Neuronal stem cell (in vitro differentiated cells): ENCODE measurements around the gene POU4F2.
"Not testable (repeated sequence)": the region's sequence is repeated elsewhere in the genome, so short reads cannot be mapped to it uniquely, and the experiment has no call there.

ENCODE experiments used
- DNase-seq: peaks from one replicate; pipeline ENCODE4 v3.0.0-alpha.2; 2013; ENCODE audit warnings: low spot score
- H2AFZ ChIP-seq: one replicate; pipeline ENCODE4 v1.6.1; 2013; ENCODE audit warnings: mild to moderate bottlenecking, low read length, inconsistent platforms
- H2AK5ac ChIP-seq: 2 replicates; pipeline ENCODE4 v1.6.1; 2013; ENCODE audit warnings: low read depth, mild to moderate bottlenecking, inconsistent platforms, low read length, moderate library complexity, mixed read lengths
- H2BK120ac ChIP-seq: 2 replicates; pipeline ENCODE4 v1.6.1; 2013; ENCODE audit warnings: low read depth, mild to moderate bottlenecking, inconsistent platforms, low read length, moderate library complexity, mixed read lengths
- H2BK12ac ChIP-seq: one replicate; pipeline ENCODE4 v1.6.1; 2013; ENCODE audit warnings: low read length, inconsistent platforms
- H2BK15ac ChIP-seq: 2 replicates; pipeline ENCODE4 v1.6.1; 2013; ENCODE audit warnings: mild to moderate bottlenecking, low read length, inconsistent platforms, mixed read lengths
- H2BK5ac ChIP-seq: one replicate; pipeline ENCODE4 v1.6.1; 2013; ENCODE audit warnings: inconsistent platforms, mild to moderate bottlenecking, low read length, moderate library complexity
- H3K14ac ChIP-seq: one replicate; pipeline ENCODE4 v1.6.1; 2013; ENCODE audit warnings: low read length, inconsistent platforms
- H3K18ac ChIP-seq: 2 replicates; pipeline ENCODE4 v1.6.1; 2013; ENCODE audit warnings: low read length, inconsistent platforms
- H3K23ac ChIP-seq: 2 replicates; pipeline ENCODE4 v1.6.1; 2013; ENCODE audit warnings: low read depth, mild to moderate bottlenecking, mixed read lengths, low read length, inconsistent platforms; ENCODE audit not compliant: poor library complexity
- H3K27ac ChIP-seq: replicated peaks from 3 replicates; pipeline ENCODE4 v1.5.1; 2013; ENCODE audit warnings: low read length, inconsistent platforms
- H3K27me3 ChIP-seq, 3 experiments: 2 replicates each; pipeline ENCODE4 v1.6.1; 2013; ENCODE audit warnings: low read length in 3 of 3, mild to moderate bottlenecking in 2 of 3, inconsistent platforms in 1 of 3, low read depth in 1 of 3, mixed read lengths in 1 of 3, moderate library complexity in 1 of 3; ENCODE audit not compliant: control insufficient read depth in 3 of 3, insufficient read depth in 3 of 3
- H3K36me3 ChIP-seq, 2 donors: replicated peaks in 1 of 2; 2 replicates each; pipeline ENCODE4 v1.6.1; 2013; ENCODE audit warnings: low read length in 2 of 2; ENCODE audit not compliant: control insufficient read depth in 2 of 2, insufficient read depth in 2 of 2
- H3K4ac ChIP-seq: 2 replicates; pipeline ENCODE4 v1.6.1; 2013; ENCODE audit warnings: inconsistent platforms, mild to moderate bottlenecking, low read length, moderate library complexity
- H3K4me1 ChIP-seq, 2 donors: 1 replicate in 1 of 2; 2 replicates in 1 of 2; pipeline ENCODE4 v1.6.1; 2013; ENCODE audit warnings: low read length in 2 of 2, low read depth in 1 of 2; ENCODE audit not compliant: control insufficient read depth in 2 of 2, insufficient read depth in 1 of 2
- H3K4me2 ChIP-seq: one replicate; pipeline ENCODE4 v1.6.1; 2013; ENCODE audit warnings: mild to moderate bottlenecking, low read length, inconsistent platforms; ENCODE audit not compliant: insufficient read depth, poor library complexity, severe bottlenecking
- H3K4me3 ChIP-seq, 2 donors: 2 replicates each; pipeline ENCODE4 v1.5.1; 2013; ENCODE audit warnings: low read length in 2 of 2, mild to moderate bottlenecking in 2 of 2, inconsistent platforms in 1 of 2, moderate library complexity in 1 of 2
- H3K79me1 ChIP-seq: one replicate; pipeline ENCODE4 v1.6.1; 2013; ENCODE audit warnings: low read depth, mild to moderate bottlenecking, inconsistent platforms, low read length, moderate library complexity
- H3K9ac ChIP-seq: one replicate; pipeline ENCODE4 v1.6.1; 2013; ENCODE audit warnings: mild to moderate bottlenecking, low read depth, low read length, inconsistent platforms; ENCODE audit not compliant: poor library complexity
- H3K9me3 ChIP-seq, 2 donors: replicated peaks in 1 of 2; 2 replicates each; pipeline versions ENCODE3 to v1.6.1; 2013; ENCODE audit warnings: low read length in 2 of 2, mild to moderate bottlenecking in 2 of 2, inconsistent platforms in 1 of 2, low read depth in 1 of 2, mixed read lengths in 1 of 2, moderate library complexity in 1 of 2; ENCODE audit not compliant: control insufficient read depth in 2 of 2, insufficient read depth in 1 of 2
- H4K8ac ChIP-seq: one replicate; pipeline ENCODE4 v1.6.1; 2013; ENCODE audit warnings: low read depth, mild to moderate bottlenecking, inconsistent platforms, low read length, moderate library complexity
- H4K91ac ChIP-seq: one replicate; pipeline ENCODE4 v1.6.1; 2013; ENCODE audit warnings: low read length, low read depth, mild to moderate bottlenecking, inconsistent platforms; ENCODE audit not compliant: poor library complexity
- WGBS, 2 donors: extraction: QIAGEN DNeasy Blood & Tissue Kit; methylation state at CpG; one replicate each; pipeline ENCODE4 v1.1.7; 2013; ENCODE audit warnings: missing lambda C conversion rate in 2 of 2, mixed read lengths in 1 of 2; ENCODE audit not compliant: insufficient read length in 2 of 2, insufficient replicate concordance in 1 of 2; ENCODE audit errors: extremely low coverage in 2 of 2; 5-methylcytosine and 5-hydroxymethylcytosine counted together

POU4F2 gene

DNA sequence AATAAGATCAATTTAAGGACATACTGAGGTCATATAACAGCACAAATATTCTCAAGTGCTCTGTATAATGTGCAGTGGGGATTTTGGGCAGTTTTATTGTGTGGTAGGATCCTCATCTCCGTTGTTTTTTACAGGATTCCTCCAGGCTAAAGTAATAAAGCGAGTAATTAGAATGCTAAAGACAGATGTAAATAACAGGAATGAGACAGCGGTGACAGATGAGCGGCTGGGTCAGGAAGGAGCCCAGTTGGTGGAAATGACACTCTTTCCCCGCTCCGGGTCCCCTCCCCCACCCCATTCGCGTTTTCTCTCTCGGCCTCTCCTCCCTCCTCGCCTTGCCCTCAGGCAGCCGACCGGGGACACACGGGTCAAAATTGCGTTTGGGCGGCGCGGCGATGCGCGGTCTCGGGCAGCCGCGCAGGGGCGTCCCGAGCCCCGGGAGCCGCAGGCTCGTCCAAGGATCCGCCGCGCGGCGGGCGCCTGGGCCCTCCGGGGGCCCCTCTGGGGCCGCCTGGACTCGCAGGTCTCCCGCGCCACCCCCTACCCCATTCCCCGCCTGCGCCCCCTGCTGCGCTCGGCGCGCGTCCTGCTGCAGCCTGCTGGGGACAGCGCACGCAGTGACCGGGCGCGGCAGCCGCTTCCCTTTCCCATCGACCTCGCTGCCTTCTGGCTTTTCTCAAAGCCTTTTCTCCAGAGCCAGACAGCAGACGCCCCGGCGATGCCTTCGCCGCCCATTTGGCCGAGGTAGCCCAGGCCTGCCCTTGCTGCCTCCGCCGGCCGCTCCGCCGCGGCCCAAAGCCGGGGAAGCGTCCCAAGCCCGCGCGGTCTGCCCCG, 16.2 kb downstream of the POU4F2 start:
- no peak overlapping the region for H3K14ac ChIP-seq
- H2AFZ ChIP-seq: peak overlapping the region; percentile 82
- DNase-seq: peak; percentile 57
- peak overlapping the region; percentile 20 to 75 for H3K4me3 ChIP-seq
- H3K36me3 ChIP-seq: no peaks in the 10 kb centered on the region
- H3K23ac ChIP-seq: no peak overlapping the region
- H3K4me1 ChIP-seq: peaks cover 0 to 4% of the 10 kb centered on the region in 2 donors
- peaks cover 16 to 81% (median 59%) of the 10 kb centered on the region in 3 experiments for H3K27me3 ChIP-seq
- H2BK5ac ChIP-seq: no peak overlapping the region
- H3K4me2 ChIP-seq: peak overlapping the region; percentile 95
- H4K91ac ChIP-seq: no peak overlapping the region
- H2BK12ac ChIP-seq: no peak overlapping the region
- peak overlapping the region; percentile 30 for H3K18ac ChIP-seq
- no CpG with 5 or more reads among the region's 72 CpGs for WGBS, 2 donors
- H2BK120ac ChIP-seq: no peak overlapping the region
- H3K9me3 ChIP-seq: no peaks in the 10 kb centered on the region
- no peaks in the 10 kb centered on the region for H3K79me1 ChIP-seq
- H3K9ac ChIP-seq: peak overlapping the region; percentile 50
- no peak overlapping the region for H2BK15ac ChIP-seq
- H3K27ac ChIP-seq: no peak overlapping the region
- no peak overlapping the region for H3K4ac ChIP-seq
- H4K8ac ChIP-seq: no peak overlapping the region
- no peak overlapping the region for H2AK5ac ChIP-seq

DNA sequence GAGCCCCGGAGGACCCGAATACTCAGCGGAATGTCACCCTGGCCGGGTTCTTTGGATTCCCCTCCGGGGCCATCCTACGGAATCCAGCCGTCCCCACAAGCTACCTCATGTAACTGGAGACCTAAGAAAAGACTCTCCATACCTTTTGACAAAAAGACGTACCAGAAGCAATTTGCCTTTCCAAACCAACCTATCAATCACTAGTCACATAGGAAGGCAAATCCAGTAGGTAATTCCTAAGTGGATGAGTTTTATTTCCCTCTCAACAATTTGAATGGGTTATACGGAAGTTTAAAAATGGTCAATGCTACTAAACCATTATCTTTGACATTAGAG, 16.8 kb downstream of the POU4F2 start:
- H3K4me3 ChIP-seq: peak overlapping the region in 1 of 2 donors; percentile 75
- H2BK5ac ChIP-seq: no peak overlapping the region
- H3K4me1 ChIP-seq: peaks cover 0 to 4% of the 10 kb centered on the region in 2 donors
- no peaks in the 10 kb centered on the region for H3K36me3 ChIP-seq
- peak overlapping the region; percentile 50 for H3K9ac ChIP-seq
- no peak overlapping the region for H2BK15ac ChIP-seq
- no peak overlapping the region for H3K14ac ChIP-seq
- H3K27me3 ChIP-seq: peaks cover 13 to 75% (median 53%) of the 10 kb centered on the region in 3 experiments
- H2AK5ac ChIP-seq: no peak overlapping the region
- no CpG with 5 or more reads among the region's 9 CpGs for WGBS, 2 donors
- H3K23ac ChIP-seq: no peak overlapping the region
- H3K4ac ChIP-seq: no peak overlapping the region
- no peak overlapping the region for H3K27ac ChIP-seq
- H3K9me3 ChIP-seq: no peaks in the 10 kb centered on the region
- H3K4me2 ChIP-seq: peak overlapping the region; percentile 95
- H2BK12ac ChIP-seq: no peak overlapping the region
- no peak for DNase-seq
- peak overlapping the region; percentile 30 for H3K18ac ChIP-seq
- no peaks in the 10 kb centered on the region for H3K79me1 ChIP-seq
- H2BK120ac ChIP-seq: no peak overlapping the region
- H4K91ac ChIP-seq: no peak overlapping the region
- no peak overlapping the region for H4K8ac ChIP-seq
- H2AFZ ChIP-seq: peak overlapping the region; percentile 82

DNA sequence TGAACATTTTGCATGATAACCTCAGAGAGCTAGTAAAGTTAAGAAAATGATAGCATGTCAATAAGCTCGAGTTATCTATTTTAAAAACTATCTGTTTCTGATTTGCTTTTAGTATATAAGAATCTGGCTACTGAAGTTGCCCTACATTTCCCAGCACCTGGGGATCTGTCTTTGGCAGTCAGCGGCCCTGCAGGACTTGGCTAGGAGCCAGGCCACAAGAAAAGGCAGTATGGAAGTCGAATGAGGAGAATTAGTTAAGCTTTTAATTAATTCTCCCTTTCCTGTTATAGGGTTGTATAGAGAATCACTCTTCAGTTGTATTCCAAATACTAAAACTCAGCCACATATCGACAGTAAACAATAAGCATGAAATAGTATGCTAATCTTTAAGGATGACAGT, 22.7 kb downstream of the POU4F2 start:
- Histone ChIP-seq H3K9me3 (no peaks in the 10 kb centered on the region), H3K18ac (no peak overlapping the region), H3K4me2 (no peak overlapping the region), H2BK12ac (no peak overlapping the region), H2AK5ac (no peak overlapping the region), H3K79me1 (no peaks in the 10 kb centered on the region), H2BK15ac (no peak overlapping the region), H3K4ac (no peak overlapping the region), H3K36me3 (no peaks in the 10 kb centered on the region), H2BK5ac (no peak overlapping the region), H3K27me3 (peaks cover 0 to 21% (median 2%) of the 10 kb centered on the region in 3 experiments), H3K27ac (no peak overlapping the region), H3K9ac (no peak overlapping the region), H2AFZ (no peak overlapping the region), H3K14ac (no peak overlapping the region), H4K8ac (no peak overlapping the region), H4K91ac (no peak overlapping the region), H3K23ac (no peak overlapping the region), H3K4me1 (no peaks in the 10 kb centered on the region), H3K4me3 (no peak overlapping the region), H2BK120ac (no peak overlapping the region)
- DNase-seq: no peak
- no CpG with 5 or more reads among the region's 4 CpGs for WGBS, 2 donors

DNA sequence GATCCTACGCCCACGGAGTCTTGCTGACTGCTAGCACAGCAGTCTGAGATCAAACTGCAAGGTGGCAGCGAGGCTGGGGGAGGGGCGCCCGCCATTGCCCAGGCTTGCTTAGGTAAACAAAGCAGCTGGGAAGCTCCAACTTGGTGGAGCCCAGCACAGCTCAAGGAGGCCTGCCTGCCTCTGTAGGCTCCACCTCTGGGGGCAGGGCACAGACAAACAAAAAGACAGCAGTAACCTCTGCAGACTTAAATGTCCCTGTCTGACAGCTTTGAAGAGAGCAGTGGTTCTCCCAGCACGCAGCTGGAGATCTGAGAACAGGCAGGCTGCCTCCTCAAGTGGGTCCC, 25.2 kb downstream of the POU4F2 start:
- DNase-seq, H2BK5ac ChIP-seq, H3K27me3 ChIP-seq, H3K4ac ChIP-seq, H3K4me3 ChIP-seq, H4K91ac ChIP-seq, H3K14ac ChIP-seq, H2BK15ac ChIP-seq, H3K79me1 ChIP-seq, H3K23ac ChIP-seq, H3K9me3 ChIP-seq, H3K36me3 ChIP-seq, H4K8ac ChIP-seq, H3K27ac ChIP-seq, H3K18ac ChIP-seq, H2AK5ac ChIP-seq, H3K4me1 ChIP-seq, H2BK120ac ChIP-seq, H3K4me2 ChIP-seq, H2AFZ ChIP-seq, H3K9ac ChIP-seq, H2BK12ac ChIP-seq: not testable (repeated sequence)
- WGBS, 2 donors: no CpG with 5 or more reads among the region's 6 CpGs
